SU-DHL-6 (cell line): ENCODE measurements around the gene PCMT1.

Experiments
- EZH2phosphoT487 ChIP-seq: fragments of 200-600 bp; sonication (generic), shearing (Covaris generic); conservative IDR thresholded peaks from 2 replicates; pipeline ENCODE4 v1.6.1; 2018; ENCODE audit warnings: mild to moderate bottlenecking, antibody characterized with exemption, low read length, moderate library complexity, mixed read lengths
- TF ChIP-seq, protein P1 (sequence below): fragments of 200-600 bp; sonication (generic); IDR thresholded peaks from one replicate; pipeline ENCODE4 v1.5.1; 2017; ENCODE audit warnings: antibody characterized with exemption, mild to moderate bottlenecking, low read length, moderate library complexity; ENCODE audit not compliant: insufficient read depth, poor library complexity, severe bottlenecking

DNA sequence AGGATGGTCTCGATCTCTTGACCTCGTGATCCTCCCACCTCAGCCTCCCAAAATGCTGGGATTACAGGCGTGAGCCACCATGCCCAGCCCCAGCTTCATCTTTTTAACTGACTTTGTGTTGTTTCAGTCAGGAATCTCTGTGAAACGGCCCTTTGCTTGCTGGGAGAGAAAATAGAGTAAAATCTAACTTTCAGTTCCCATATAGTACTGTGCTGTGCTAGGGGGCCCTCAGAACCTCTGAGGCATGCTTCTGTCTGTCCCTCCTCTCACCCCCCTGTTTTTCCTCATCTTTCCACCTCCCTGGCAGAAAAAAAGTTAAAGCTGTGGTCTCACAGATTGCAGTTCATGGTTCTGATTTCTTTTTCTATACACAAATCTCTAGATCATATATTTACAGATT, 66.2 kb downstream of the PCMT1 start:
- TF ChIP-seq, protein P1, sequence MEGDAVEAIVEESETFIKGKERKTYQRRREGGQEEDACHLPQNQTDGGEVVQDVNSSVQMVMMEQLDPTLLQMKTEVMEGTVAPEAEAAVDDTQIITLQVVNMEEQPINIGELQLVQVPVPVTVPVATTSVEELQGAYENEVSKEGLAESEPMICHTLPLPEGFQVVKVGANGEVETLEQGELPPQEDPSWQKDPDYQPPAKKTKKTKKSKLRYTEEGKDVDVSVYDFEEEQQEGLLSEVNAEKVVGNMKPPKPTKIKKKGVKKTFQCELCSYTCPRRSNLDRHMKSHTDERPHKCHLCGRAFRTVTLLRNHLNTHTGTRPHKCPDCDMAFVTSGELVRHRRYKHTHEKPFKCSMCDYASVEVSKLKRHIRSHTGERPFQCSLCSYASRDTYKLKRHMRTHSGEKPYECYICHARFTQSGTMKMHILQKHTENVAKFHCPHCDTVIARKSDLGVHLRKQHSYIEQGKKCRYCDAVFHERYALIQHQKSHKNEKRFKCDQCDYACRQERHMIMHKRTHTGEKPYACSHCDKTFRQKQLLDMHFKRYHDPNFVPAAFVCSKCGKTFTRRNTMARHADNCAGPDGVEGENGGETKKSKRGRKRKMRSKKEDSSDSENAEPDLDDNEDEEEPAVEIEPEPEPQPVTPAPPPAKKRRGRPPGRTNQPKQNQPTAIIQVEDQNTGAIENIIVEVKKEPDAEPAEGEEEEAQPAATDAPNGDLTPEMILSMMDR = no peak
- TF ChIP-seq EZH2phosphoT487 = no peak
